Adrenal gland (tissue), 5 donors: ENCODE measurements around the gene ANO2.

ENCODE experiments used
- CTCF ChIP-seq, 6 experiments: fragments of 450-650 bp in 4 of 6; fragments of 200-600 bp in 2 of 6; sonication (generic) in 1 of 6; IDR thresholded peaks; 1 replicate in 5 of 6; 2 replicates in 1 of 6; pipeline versions ENCODE4 v1.5.1 to v1.8.0; 2016 to 2021; ENCODE audit warnings: antibody characterized with exemption in 6 of 6, mild to moderate bottlenecking in 2 of 6, moderate library complexity in 1 of 6
- POLR2A ChIP-seq, 2 donors: fragments of 450-650 bp; IDR thresholded peaks; one replicate each; pipeline ENCODE4 v1.6.1; 2017; ENCODE audit warnings: antibody characterized with exemption in 2 of 2, mild to moderate bottlenecking in 2 of 2, moderate library complexity in 1 of 2
- donor health status: DM: no; HTN: no; CAD: no.

- TF ChIP-seq POLR2A (IDR thresholded peaks at IDR 0.05): no peak
- TF ChIP-seq CTCF (IDR thresholded peaks at IDR 0.05): no peak
Observed at GRCh38 chr12:5969974-5970690, 25.1 kb upstream of the ANO2 start.
